Esophagus muscularis mucosa (tissue), 4 donors: ENCODE results near the gene GALNT6.

Source experiments
- EP300 ChIP-seq: sonication (generic); formaldehyde crosslinking; IDR thresholded peaks from one replicate; pipeline ENCODE4 v1.6.1; 2017; ENCODE audit warnings: antibody characterized with exemption
- POLR2A ChIP-seq: fragments of 450-650 bp; IDR thresholded peaks from one replicate; pipeline ENCODE4 v1.6.1; 2017; ENCODE audit warnings: antibody characterized with exemption, moderate library complexity, mild to moderate bottlenecking, low read depth
- POLR2AphosphoS5 ChIP-seq, 2 donors: sonication (generic); formaldehyde crosslinking; IDR thresholded peaks; one replicate each; pipeline ENCODE4 v1.6.1; 2017; ENCODE audit warnings: antibody characterized with exemption in 2 of 2
- TF ChIP-seq, protein P1 (sequence below), 3 experiments: fragments of 200-600 bp in 2 of 3; fragments of 450-650 bp in 1 of 3; sonication (generic) in 2 of 3; IDR thresholded peaks; one replicate each; pipeline ENCODE4 v1.5.1; 2017 to 2019; ENCODE audit warnings: antibody characterized with exemption in 3 of 3, mild to moderate bottlenecking in 2 of 3, moderate library complexity in 1 of 3

DNA sequence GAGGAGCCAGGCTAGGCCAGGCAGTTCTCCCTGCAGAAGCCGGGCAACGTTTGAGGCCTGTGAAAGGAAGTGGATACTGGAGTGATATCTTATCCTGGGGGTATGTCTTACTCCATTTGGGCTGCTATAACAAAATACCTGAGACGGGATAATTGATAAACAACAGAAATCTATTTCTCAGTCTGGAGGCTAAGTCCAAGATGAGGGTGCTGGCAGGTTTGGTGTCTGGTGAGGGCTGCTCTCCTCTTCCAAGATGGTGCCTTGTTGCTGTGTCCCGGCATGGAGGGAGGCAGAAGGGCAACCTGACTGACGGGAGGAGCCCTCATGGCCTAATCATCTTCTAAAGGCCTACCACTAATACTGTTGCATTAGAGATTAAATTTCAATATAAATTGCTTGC is 15.7 kb upstream of the GALNT6 start:
- TF ChIP-seq, protein P1, sequence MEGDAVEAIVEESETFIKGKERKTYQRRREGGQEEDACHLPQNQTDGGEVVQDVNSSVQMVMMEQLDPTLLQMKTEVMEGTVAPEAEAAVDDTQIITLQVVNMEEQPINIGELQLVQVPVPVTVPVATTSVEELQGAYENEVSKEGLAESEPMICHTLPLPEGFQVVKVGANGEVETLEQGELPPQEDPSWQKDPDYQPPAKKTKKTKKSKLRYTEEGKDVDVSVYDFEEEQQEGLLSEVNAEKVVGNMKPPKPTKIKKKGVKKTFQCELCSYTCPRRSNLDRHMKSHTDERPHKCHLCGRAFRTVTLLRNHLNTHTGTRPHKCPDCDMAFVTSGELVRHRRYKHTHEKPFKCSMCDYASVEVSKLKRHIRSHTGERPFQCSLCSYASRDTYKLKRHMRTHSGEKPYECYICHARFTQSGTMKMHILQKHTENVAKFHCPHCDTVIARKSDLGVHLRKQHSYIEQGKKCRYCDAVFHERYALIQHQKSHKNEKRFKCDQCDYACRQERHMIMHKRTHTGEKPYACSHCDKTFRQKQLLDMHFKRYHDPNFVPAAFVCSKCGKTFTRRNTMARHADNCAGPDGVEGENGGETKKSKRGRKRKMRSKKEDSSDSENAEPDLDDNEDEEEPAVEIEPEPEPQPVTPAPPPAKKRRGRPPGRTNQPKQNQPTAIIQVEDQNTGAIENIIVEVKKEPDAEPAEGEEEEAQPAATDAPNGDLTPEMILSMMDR (IDR thresholded peaks at IDR 0.05), result no peak
- TF ChIP-seq EP300 (no peak), POLR2AphosphoS5 (IDR thresholded peaks at IDR 0.05) (no peak), POLR2A (no peak)
